SK-N-MC (cell line): Measurements from ENCODE around the gene TWSG1.

Source experiments
- EZH2 ChIP-seq: fragments of 200-600 bp; sonication (generic); IDR thresholded peaks from one replicate; pipeline ENCODE4 v1.6.1; 2017; ENCODE audit warnings: antibody characterized with exemption
- FOXP2 ChIP-seq: optimal IDR thresholded peaks from 2 replicates; pipeline ENCODE3; 2011; ENCODE audit warnings: mild to moderate bottlenecking, moderate library complexity; ENCODE audit not compliant: insufficient read depth; ENCODE audit errors: extremely low read length, control extremely low read depth
- POLR2AphosphoS5 ChIP-seq: IDR thresholded peaks from 2 replicates; pipeline ENCODE4 v1.6.1; 2012; ENCODE audit warnings: mild to moderate bottlenecking, low read depth, low read length, borderline replicate concordance

GRCh38 chr18:9392726-9393125 lies 58.2 kb downstream of the TWSG1 start:
- TF ChIP-seq POLR2AphosphoS5: no peak
- TF ChIP-seq EZH2: no peak
- no peak for TF ChIP-seq FOXP2
